Body of pancreas (tissue), 4 donors: ENCODE data around the gene SAMD9. TPM values are rescaled to one million over a fixed set of nuclear protein-coding genes. Genes with fewer than 3 reads are reported as not detected.
"Not testable (repeated sequence)": the region's sequence is repeated elsewhere in the genome, so short reads cannot be mapped to it uniquely, and the experiment has no call there.

ENCODE experiments used
- ATAC-seq: fragments of 150-250 bp; one replicate; pipeline ENCODE4 v1.9.1; 2016
- DNase-seq, 4 donors: peaks; one replicate each; pipeline ENCODE4 v3.0.0-alpha.2; 2019
- H3K27ac ChIP-seq, 4 donors: fragments of 200-600 bp; sonication (generic); 1 replicate in 3 of 4; 2 replicates in 1 of 4; pipeline versions ENCODE4 v1.5.1 to v1.6.1; 2016 to 2019; ENCODE audit warnings: mild to moderate bottlenecking in 1 of 4, mixed read lengths in 1 of 4, moderate library complexity in 1 of 4
- H3K27me3 ChIP-seq, 2 donors: fragments of 200-600 bp; sonication (generic); one replicate each; pipeline ENCODE4 v1.6.0; 2016; ENCODE audit warnings: mild to moderate bottlenecking in 1 of 2
- H3K36me3 ChIP-seq, 2 donors: fragments of 200-600 bp; sonication (generic); replicated peaks in 1 of 2; 2 replicates each; pipeline ENCODE4 v1.5.1; 2016; ENCODE audit warnings: low read depth in 2 of 2; ENCODE audit not compliant: insufficient read depth in 1 of 2
- H3K4me1 ChIP-seq: fragments of 200-600 bp; sonication (generic); one replicate; pipeline ENCODE4 v1.6.0; 2016
- H3K4me3 ChIP-seq, 2 donors: fragments of 200-600 bp; sonication (generic); 1 replicate in 1 of 2; 2 replicates in 1 of 2; pipeline ENCODE4 v1.5.1; 2016 to 2019
- H3K9me3 ChIP-seq, 3 donors: fragments of 200-600 bp; sonication (generic); 1 replicate in 2 of 3; 2 replicates in 1 of 3; pipeline ENCODE4 v1.5.1; 2016
- CTCF ChIP-seq, 7 experiments: fragments of 450-650 bp in 4 of 7; fragments of 200-600 bp in 3 of 7; sonication (generic) in 3 of 7; IDR thresholded peaks; one replicate each; pipeline ENCODE4 v1.5.1; 2016 to 2019; ENCODE audit warnings: antibody characterized with exemption in 7 of 7
- POLR2A ChIP-seq, 3 donors: fragments of 450-650 bp; IDR thresholded peaks; one replicate each; pipeline ENCODE4 v1.6.1; 2016; ENCODE audit warnings: antibody characterized with exemption in 3 of 3, mild to moderate bottlenecking in 2 of 3
- WGBS, 2 donors: methylation state at CpG; one replicate each; pipeline ENCODE4 v1.1.5; 2017; 5-methylcytosine and 5-hydroxymethylcytosine counted together
- intact Hi-C: fragments of 100-400 bp; cut with DNase I; formaldehyde crosslinking; loops from one replicate; pipeline ENCODE4 v1.15.1; 2023
- total RNA-seq, 2 donors: library from RNA; depleted of rRNA; stranded (reverse); fragments of >200 nt; gene quantifications; one replicate each; pipeline ENCODE4 v1.1.0, GENCODE V29; 2016

The SAMD9 gene
- total RNA-seq, 2 donors from 2014 or later: 4.9 to 5.2 TPM

DNA sequence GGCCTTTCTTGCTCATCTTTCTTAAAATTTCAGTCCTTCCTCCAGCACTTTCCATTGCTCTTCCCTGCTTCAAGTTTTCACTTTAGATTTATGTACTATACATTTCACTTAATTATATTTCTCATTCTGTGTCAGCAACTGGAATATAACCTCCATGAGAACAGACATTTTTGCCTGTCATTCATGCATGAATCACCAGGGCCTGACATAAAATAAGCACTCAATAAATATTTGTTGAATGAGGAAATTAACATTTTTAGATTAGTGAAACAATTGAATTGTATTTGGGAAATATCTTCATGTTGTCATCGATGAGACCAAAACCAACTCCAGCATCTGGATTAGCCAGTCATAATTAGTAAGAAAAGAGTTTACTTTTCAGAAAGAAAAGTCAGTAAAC, 24.3 kb upstream of the SAMD9 start:
- no peak for ATAC-seq
- intact Hi-C loops: no loop called here
- DNase-seq: no peak
- Histone ChIP-seq H3K27ac (no peak overlapping the region), H3K9me3 (no peaks in the 10 kb centered on the region), H3K4me1 (no peaks in the 10 kb centered on the region), H3K4me3 (no peak overlapping the region), H3K27me3 (no peaks in the 10 kb centered on the region), H3K36me3 (no peaks in the 10 kb centered on the region)
- TF ChIP-seq CTCF (IDR thresholded peaks at IDR 0.05): no peak
- TF ChIP-seq POLR2A (IDR thresholded peaks at IDR 0.05): no peak
- 84 to 88% methylated on average over 1 of the region's 1 CpG for WGBS, 2 donors

GRCh38 chr7:93140582-93141191, 22.9 kb upstream of the SAMD9 start:
- H3K36me3 ChIP-seq: no peaks in the 10 kb centered on the region
- no peaks in the 10 kb centered on the region for H3K4me1 ChIP-seq
- WGBS, 2 donors: 84 to 86% methylated on average over 3 of the region's 3 CpGs
- no peak overlapping the region for H3K4me3 ChIP-seq
- H3K27ac ChIP-seq: no peak overlapping the region
- ATAC-seq (no peak), DNase-seq (no peak)
- intact Hi-C loops: no loop called here
- no peaks in the 10 kb centered on the region for H3K9me3 ChIP-seq
- no peak for TF ChIP-seq CTCF (IDR thresholded peaks at IDR 0.05)
- TF ChIP-seq POLR2A (IDR thresholded peaks at IDR 0.05): no peak
- H3K27me3 ChIP-seq: no peaks in the 10 kb centered on the region

- Histone ChIP-seq H3K27ac (no peak overlapping the region), H3K27me3 (no peaks in the 10 kb centered on the region), H3K36me3 (no peaks in the 10 kb centered on the region), H3K9me3 (no peaks in the 10 kb centered on the region), H3K4me3 (no peak overlapping the region), H3K4me1 (no peaks in the 10 kb centered on the region)
- 81 to 88% methylated on average over 4 of the region's 4 CpGs for WGBS, 2 donors
- ATAC-seq (no peak), DNase-seq (no peak)
- intact Hi-C loops: no loop called here
- TF ChIP-seq CTCF (IDR thresholded peaks at IDR 0.05): no peak
- no peak for TF ChIP-seq POLR2A (IDR thresholded peaks at IDR 0.05)
These were observed 20.8 kb upstream of the SAMD9 start for GRCh38 chr7:93138576-93138975.

- Histone ChIP-seq H3K36me3 (no peaks in the 10 kb centered on the region), H3K4me1 (no peaks in the 10 kb centered on the region), H3K27ac (no peak overlapping the region), H3K27me3 (no peaks in the 10 kb centered on the region), H3K4me3 (no peak overlapping the region), H3K9me3 (no peaks in the 10 kb centered on the region)
- intact Hi-C loops: no loop called here
- no peak for ATAC-seq
- no peak for DNase-seq
- WGBS, 2 donors: 65 to 72% methylated on average over 1 of the region's 1 CpG
- TF ChIP-seq POLR2A (IDR thresholded peaks at IDR 0.05): no peak
- TF ChIP-seq CTCF (IDR thresholded peaks at IDR 0.05): no peak
These were observed 15.2 kb upstream of the SAMD9 start for GRCh38 chr7:93133005-93133404.

DNA sequence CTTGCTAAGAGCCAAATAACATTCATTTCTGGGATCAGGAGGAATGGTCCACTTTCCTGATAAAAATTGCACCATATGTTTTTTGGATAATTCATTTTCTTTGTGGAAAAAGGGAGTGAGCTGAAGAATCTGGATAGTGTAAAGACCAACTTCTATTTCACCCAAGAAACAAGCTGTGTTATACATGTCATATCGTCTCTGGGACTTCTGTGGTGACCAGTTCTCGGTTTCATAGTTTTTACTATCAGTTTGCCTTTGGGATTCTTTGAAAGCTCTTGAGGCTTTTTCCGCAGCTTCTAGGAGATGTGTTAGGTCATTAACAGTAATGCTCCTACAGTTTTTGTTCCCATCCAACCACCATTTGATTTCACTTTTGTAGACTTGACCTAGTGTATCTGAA, 14.4 kb upstream of the SAMD9 start:
- Histone ChIP-seq H3K27ac (no peak overlapping the region), H3K36me3 (no peaks in the 10 kb centered on the region), H3K4me3 (no peak overlapping the region), H3K4me1 (no peaks in the 10 kb centered on the region), H3K27me3 (no peaks in the 10 kb centered on the region), H3K9me3 (no peaks in the 10 kb centered on the region)
- ATAC-seq (no peak), DNase-seq (no peak)
- intact Hi-C loops: no loop called here
- TF ChIP-seq POLR2A (IDR thresholded peaks at IDR 0.05) (no peak), CTCF (IDR thresholded peaks at IDR 0.05) (no peak)
- WGBS, 2 donors: 71 to 77% methylated on average over 3 of the region's 3 CpGs

DNA sequence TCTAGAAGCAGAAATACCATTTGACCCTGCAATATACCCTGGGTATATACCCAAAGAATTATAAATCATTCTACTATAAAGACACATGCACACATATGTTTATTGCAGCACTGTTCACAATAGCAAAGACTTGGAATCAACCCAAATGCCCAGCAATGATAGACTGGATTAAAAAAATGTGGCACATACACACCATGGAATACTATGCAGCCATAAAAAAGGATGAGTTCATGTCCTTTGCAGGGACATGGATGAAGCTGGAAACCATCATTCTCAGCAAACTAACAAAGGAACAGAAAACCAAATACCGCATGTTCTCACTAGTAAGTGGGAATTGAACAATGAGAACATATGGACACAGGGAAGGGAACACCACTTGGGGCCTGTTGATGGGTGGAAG, 9.2 kb upstream of the SAMD9 start:
- intact Hi-C loops, DNase-seq, H3K9me3 ChIP-seq, H3K27ac ChIP-seq, ATAC-seq, H3K27me3 ChIP-seq, H3K4me1 ChIP-seq, H3K36me3 ChIP-seq, H3K4me3 ChIP-seq: not testable (repeated sequence)
- 82 to 86% methylated on average over 1 of the region's 1 CpG for WGBS, 2 donors

DNA sequence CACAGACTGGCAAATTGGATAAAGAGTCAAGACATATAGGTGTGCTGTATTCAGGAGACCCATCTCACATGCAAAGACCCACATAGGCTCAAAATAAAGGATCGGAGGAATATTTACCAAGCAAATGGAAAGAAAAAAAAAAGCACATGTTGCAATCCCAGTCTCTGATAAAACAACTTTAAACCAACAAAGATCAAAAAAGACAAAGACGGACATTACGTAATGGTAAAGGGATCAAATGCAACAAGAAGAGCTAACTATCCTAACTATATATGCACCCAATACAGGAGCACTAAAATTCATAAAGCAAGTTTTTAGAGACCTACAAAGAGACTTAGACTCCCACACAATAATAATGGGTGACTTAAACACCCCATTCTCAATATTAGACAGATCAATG, 5.8 kb upstream of the SAMD9 start:
- 46 to 54% methylated on average over 3 of the region's 3 CpGs for WGBS, 2 donors
- H3K9me3 ChIP-seq, ATAC-seq, H3K4me1 ChIP-seq, H3K27me3 ChIP-seq, H3K27ac ChIP-seq, H3K36me3 ChIP-seq, DNase-seq, intact Hi-C loops, H3K4me3 ChIP-seq: not testable (repeated sequence)
